Measurements from ENCODE around the gene RPL41.

RPL41 gene

DNA sequence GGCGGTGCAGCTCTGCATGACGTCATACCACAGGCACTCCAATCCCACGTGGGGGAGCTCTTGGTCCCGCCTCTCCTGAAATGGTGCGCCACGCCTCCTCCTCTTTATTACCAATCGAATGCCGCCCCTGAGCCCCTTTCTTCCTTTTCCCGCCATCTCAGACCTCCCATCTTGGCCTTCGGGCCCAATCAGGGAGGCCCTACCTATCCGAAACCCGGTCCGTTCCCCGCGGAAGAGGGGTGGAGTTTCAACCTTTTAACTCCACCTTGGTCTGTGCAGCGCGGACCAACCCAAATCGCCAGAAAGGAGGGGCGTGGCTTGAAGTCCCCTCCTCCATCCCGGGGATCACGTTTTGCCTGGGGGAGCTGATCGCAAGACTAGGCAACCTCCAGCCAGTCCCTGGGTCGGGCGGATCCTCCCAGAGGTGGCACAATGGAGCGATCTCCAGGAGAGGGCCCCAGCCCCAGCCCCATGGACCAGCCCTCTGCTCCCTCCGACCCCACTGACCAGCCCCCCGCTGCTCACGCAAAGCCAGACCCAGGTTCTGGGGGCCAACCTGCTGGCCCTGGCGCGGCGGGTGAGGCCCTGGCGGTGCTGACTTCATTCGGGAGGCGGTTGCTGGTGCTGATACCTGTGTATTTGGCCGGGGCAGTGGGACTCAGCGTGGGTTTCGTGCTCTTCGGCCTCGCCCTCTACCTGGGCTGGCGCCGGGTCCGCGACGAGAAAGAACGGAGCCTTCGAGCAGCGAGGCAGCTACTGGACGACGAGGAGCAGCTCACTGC, 11.6 kb downstream of the RPL41 start, which contains the start of gene ESYT1:
ESYT1 (plus strand) TSS at position 380 of the 782 bp plus-strand sequence; CDS start at position 433, 53 bp downstream.
- H3K9ac ChIP-seq (ENCODE audit: low read depth, low read length): peak within 1 kb of the TSS; percentile 76
- no peaks in the 10 kb centered on the region for H3K9me3 ChIP-seq (ENCODE audit: control insufficient read depth, insufficient read depth, low read length)
- peaks cover 16% of the 10 kb centered on the region for H3K36me3 ChIP-seq (ENCODE audit: insufficient read depth, low read length)
- peaks cover 9% of the 10 kb centered on the region for H3K4me1 ChIP-seq (ENCODE audit: insufficient read depth, low read length)

DNA sequence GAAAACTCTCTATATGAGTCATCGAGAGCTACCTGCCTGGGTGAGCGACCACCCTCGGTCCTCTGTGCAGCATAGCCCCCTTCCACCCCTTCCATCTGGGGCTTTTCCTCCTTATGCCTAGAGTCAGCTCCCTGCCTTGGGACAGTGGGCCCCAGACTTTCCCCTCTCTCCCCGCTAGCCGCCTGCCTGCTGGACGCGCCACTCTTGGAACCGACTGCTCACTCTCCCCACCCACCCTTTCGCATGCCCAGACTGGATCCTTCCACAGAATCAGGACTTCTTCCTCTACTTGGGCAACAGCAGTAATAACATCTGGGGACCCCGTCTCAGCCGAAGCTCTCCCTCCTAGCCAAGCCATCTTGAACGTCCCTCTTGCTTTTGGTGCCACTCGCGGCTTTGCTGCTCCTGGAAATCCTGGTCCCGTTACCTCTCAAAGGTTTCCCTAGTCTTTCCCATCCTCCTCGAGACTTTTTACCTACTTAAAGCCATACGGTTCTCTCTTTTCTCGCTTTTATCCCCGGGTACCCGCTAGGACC, 12.3 kb downstream of the RPL41 start:
- Histone ChIP-seq H3K4me1 (ENCODE audit: insufficient read depth, low read length) (peaks cover 9% of the 10 kb centered on the region), H3K9me3 (ENCODE audit: control insufficient read depth, insufficient read depth, low read length) (no peaks in the 10 kb centered on the region), H3K36me3 (ENCODE audit: insufficient read depth, low read length) (peaks cover 21% of the 10 kb centered on the region), H3K9ac (ENCODE audit: low read depth, low read length) (peak overlapping the region; percentile 76)

DNA sequence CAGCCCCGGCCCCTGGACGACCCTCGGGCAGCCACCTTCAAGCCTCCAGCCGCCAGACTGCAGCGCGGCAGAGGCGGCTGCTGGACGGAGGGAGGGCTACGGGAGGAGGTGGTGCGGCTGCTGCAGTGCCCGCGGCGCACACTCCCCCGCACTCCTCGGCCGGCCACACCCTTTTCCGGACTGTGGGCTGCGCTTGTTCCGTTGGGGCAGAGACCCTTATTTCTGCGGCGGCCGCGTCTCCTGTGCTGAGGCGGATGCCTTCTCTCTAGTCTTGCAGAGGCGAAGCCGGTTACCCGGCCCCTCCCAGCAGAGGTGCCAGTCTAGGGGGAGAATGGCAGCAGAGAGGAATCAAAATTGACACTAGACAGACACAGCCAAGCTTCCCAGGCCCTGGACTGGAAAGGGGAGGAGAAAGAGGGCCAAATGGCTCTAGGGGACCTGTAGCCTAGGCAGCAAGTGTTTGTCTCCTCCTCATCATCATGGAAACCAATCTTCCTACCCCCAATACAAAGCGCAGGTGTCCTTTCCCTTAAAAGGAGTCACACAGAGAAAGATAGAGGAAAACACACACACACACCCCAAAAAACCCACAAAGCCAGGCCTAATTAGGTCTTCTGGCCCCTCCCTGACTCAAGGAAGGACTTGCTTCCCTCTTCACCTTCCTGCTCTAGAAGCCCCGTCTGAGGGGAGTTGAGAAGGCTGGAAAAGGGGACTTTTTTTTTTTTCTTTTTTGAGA, 12.9 kb downstream of the RPL41 start:
- Histone ChIP-seq H3K9me3 (ENCODE audit: control insufficient read depth, insufficient read depth, low read length) (no peaks in the 10 kb centered on the region), H3K36me3 (ENCODE audit: insufficient read depth, low read length) (peaks cover 27% of the 10 kb centered on the region), H3K9ac (ENCODE audit: low read depth, low read length) (peak overlapping the region; percentile 76), H3K4me1 (ENCODE audit: insufficient read depth, low read length) (peaks cover 9% of the 10 kb centered on the region)

DNA sequence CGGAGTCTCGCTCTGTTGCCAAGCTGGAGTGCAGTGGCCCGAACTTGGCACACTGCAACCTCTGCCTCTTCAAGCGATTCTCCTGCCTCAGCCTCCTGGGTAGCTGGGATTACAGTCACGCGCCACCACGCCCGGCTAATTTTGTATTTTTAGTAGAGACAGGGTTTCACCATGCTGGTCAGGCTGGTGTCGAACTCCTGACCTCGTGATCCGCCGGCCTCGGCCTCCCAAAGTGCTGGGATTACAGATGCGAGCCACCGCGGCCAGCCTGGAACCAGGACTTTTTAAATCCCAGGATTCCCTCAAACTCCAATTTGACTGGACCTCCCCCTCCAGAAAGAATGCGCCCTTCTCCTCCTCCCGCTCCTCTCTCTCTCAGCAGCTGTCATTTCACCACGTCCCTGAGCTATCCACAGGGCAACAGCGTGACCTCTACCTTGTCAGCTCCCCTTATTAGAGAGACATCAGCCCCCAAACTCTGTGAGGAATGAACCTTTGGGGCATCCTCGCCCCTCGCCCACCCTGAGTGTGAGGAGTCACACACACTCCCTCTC, 13.6 kb downstream of the RPL41 start:
- peak overlapping the region; percentile 76 for H3K9ac ChIP-seq (ENCODE audit: low read depth, low read length)
- no peaks in the 10 kb centered on the region for H3K9me3 ChIP-seq (ENCODE audit: control insufficient read depth, insufficient read depth, low read length)
- peaks cover 27% of the 10 kb centered on the region for H3K36me3 ChIP-seq (ENCODE audit: insufficient read depth, low read length)
- peaks cover 9% of the 10 kb centered on the region for H3K4me1 ChIP-seq (ENCODE audit: insufficient read depth, low read length)

DNA sequence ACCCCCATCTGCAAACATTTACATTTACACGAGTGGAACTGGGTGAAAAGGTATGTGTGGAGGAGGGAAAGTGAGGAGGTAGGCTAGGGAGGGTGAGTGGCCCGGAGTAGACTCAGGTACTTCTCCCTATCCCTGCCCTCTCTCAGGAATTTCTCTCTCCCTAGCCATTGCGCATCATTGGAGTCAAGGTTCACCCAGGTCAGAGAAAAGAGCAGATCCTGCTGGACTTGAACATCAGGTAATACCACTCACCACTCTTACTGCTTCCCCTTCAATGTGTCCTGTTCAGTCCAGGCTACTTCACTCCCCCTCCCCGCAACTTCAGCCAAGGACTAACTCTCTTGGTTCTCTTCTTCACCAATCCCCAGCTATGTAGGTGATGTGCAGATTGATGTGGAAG, 14.4 kb downstream of the RPL41 start:
- Histone ChIP-seq H3K9ac (ENCODE audit: low read depth, low read length) (no peak overlapping the region), H3K9me3 (ENCODE audit: control insufficient read depth, insufficient read depth, low read length) (no peaks in the 10 kb centered on the region), H3K36me3 (ENCODE audit: insufficient read depth, low read length) (peaks cover 27% of the 10 kb centered on the region), H3K4me1 (ENCODE audit: insufficient read depth, low read length) (peaks cover 9% of the 10 kb centered on the region)

DNA sequence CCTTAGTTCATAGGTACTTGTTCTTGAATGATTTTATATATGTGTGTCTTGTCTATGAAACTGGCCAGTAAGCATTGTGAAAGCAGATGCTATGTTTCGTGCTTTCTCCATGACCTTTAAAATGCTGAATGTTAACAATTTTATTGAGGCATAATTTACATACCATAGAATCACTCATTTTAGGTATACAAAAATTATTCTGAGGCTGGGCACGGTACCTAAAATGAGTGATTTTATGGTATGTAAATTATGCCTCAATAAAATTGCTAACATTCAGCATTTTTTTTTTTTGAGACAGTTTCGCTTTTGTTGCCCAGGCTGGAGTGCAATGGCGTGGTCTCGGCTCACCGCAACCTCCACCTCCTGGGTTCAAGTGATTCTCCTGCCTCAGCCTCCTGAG, 18.5 kb downstream of the RPL41 start:
- peaks cover 51% of the 10 kb centered on the region for H3K36me3 ChIP-seq (ENCODE audit: insufficient read depth, low read length)
- no peaks in the 10 kb centered on the region for H3K9me3 ChIP-seq (ENCODE audit: control insufficient read depth, insufficient read depth, low read length)
- H3K4me1 ChIP-seq (ENCODE audit: insufficient read depth, low read length): no peaks in the 10 kb centered on the region
- no peak overlapping the region for H3K9ac ChIP-seq (ENCODE audit: low read depth, low read length)

DNA sequence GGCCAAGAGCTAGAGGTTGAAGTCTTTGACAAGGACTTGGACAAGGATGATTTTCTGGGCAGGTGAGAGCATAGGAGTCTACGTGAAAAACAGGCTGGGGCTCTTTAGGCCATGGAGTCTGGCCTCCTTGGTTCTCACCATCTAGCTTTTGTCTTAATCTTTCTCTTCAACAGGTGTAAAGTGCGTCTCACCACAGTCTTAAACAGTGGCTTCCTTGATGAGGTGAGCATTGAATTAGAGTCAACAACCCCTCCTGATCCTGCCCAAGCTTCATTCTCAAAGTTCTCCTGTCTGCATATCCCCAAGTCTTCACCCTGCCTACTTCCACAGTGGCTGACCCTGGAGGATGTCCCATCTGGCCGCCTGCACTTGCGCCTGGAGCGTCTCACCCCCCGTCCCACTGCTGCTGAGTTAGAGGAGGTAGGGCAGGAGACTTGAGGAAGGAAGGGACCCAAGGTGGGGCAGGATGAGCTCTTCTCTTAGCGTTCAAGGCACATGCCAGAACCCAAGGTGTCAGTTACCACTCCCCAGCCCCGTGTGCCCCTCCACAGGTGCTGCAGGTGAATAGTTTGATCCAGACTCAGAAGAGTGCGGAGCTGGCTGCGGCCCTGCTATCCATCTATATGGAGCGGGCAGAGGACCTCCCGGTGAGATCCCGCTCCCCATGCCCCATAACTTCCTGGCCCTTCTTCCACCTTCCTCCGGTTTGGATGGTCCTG, 21.6 kb downstream of the RPL41 start:
- Histone ChIP-seq H3K9me3 (ENCODE audit: control insufficient read depth, insufficient read depth, low read length) (no peaks in the 10 kb centered on the region), H3K36me3 (ENCODE audit: insufficient read depth, low read length) (peaks cover 41% of the 10 kb centered on the region), H3K9ac (ENCODE audit: low read depth, low read length) (no peak overlapping the region), H3K4me1 (ENCODE audit: insufficient read depth, low read length) (no peaks in the 10 kb centered on the region)

DNA sequence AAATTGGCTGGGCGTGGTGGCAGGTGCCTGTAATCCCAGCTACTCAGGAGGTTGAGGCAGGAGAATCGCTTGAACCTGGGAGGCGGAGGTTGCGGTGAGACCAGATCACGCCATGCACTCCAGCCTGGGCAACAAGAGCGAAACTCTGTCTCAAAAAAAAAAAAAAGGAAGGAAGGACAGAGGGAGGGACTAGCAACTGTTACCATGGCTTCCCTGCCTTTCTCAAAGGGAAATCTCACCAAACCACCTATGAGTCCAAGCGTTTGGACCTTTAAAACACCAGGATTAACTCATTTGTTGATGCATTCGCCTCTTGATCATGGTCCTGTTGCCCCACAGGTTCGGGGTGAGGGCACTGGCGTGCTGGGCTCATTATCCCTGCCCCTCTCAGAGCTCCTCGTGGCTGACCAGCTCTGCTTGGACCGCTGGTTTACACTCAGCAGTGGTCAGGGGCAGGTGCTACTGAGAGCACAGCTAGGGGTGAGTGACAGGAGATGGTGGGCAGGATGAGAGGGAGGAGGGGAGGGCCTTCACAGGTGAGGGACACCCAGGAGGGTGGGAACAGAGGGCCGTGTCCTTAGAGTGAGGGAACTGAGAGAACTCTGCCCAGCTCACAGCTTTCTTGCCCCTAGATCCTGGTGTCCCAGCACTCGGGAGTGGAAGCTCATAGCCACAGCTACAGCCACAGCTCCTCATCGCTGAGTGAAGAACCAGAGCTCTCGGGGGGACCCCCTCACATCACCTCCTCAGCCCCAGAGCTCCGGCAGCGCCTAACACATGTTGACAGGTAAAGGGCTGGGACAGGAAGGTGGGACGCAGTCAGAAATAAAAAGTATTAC, 25.7 kb downstream of the RPL41 start:
- Histone ChIP-seq H3K9me3 (ENCODE audit: control insufficient read depth, insufficient read depth, low read length) (no peaks in the 10 kb centered on the region), H3K9ac (ENCODE audit: low read depth, low read length) (no peak overlapping the region), H3K4me1 (ENCODE audit: insufficient read depth, low read length) (no peaks in the 10 kb centered on the region), H3K36me3 (ENCODE audit: insufficient read depth, low read length) (peaks cover 40% of the 10 kb centered on the region)

DNA sequence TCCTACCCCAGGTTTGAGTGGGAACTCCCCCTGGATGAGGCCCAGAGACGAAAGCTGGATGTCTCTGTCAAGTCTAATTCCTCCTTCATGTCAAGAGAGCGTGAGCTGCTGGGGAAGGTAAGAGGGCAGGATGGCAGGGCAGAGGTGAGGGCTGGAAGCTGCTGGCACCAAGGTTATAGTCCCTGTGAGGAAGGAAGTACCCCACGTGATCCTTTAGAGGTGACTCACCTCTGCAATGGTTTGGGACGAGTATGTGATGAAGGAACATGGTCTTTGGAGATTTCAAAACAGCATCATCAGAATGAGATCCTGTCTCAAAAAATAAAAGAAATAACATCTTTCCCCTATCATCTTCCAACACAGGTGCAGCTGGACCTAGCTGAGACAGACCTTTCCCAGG, 26.8 kb downstream of the RPL41 start:
- no peak overlapping the region for H3K9ac ChIP-seq (ENCODE audit: low read depth, low read length)
- H3K4me1 ChIP-seq (ENCODE audit: insufficient read depth, low read length): no peaks in the 10 kb centered on the region
- no peaks in the 10 kb centered on the region for H3K9me3 ChIP-seq (ENCODE audit: control insufficient read depth, insufficient read depth, low read length)
- H3K36me3 ChIP-seq (ENCODE audit: insufficient read depth, low read length): peaks cover 33% of the 10 kb centered on the region

DNA sequence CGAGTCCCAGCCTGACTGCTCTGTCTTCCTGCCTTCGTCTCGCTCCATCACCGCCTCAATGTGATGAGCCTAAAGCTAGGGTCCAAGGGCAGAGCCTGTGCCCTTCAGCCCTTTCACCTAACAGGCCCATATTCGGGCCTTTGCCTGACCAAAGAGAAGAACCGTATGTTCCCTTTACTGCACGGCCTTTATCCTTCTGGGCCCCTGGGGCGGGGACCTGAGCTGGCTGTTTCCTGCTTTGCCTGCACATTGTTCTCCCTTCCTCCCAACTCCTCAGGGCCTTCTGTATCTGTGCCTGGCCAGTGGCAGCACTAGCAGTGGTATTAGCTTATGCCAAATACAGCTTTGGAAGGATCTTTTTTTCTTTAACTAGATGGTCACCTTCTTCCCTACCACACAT, 27.4 kb downstream of the RPL41 start:
- Histone ChIP-seq H3K9ac (ENCODE audit: low read depth, low read length) (no peak overlapping the region), H3K36me3 (ENCODE audit: insufficient read depth, low read length) (peaks cover 28% of the 10 kb centered on the region), H3K4me1 (ENCODE audit: insufficient read depth, low read length) (no peaks in the 10 kb centered on the region), H3K9me3 (ENCODE audit: control insufficient read depth, insufficient read depth, low read length) (no peaks in the 10 kb centered on the region)

DNA sequence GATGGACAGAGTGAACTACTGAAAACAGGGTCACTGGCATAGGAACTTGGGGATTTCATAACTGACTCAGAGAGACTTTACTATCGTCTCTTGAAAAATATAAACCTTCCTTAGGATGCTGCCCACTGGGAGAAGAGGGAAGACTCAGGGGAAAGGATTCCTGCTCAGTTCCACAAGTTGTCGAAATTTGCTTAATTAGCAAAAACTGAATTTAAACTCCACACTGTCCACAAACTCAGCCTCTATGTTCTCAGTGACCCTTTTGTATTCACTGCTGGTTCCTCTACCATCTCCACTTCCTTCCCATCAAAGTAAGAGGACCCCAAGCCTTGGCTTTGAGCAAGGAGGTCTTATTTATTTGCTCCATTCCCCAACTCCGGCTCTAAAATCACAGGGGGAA, 28.8 kb downstream of the RPL41 start:
- Histone ChIP-seq H3K9me3 (ENCODE audit: control insufficient read depth, insufficient read depth, low read length) (no peaks in the 10 kb centered on the region), H3K9ac (ENCODE audit: low read depth, low read length) (no peak overlapping the region), H3K4me1 (ENCODE audit: insufficient read depth, low read length) (no peaks in the 10 kb centered on the region), H3K36me3 (ENCODE audit: insufficient read depth, low read length) (peaks cover 17% of the 10 kb centered on the region)

DNA sequence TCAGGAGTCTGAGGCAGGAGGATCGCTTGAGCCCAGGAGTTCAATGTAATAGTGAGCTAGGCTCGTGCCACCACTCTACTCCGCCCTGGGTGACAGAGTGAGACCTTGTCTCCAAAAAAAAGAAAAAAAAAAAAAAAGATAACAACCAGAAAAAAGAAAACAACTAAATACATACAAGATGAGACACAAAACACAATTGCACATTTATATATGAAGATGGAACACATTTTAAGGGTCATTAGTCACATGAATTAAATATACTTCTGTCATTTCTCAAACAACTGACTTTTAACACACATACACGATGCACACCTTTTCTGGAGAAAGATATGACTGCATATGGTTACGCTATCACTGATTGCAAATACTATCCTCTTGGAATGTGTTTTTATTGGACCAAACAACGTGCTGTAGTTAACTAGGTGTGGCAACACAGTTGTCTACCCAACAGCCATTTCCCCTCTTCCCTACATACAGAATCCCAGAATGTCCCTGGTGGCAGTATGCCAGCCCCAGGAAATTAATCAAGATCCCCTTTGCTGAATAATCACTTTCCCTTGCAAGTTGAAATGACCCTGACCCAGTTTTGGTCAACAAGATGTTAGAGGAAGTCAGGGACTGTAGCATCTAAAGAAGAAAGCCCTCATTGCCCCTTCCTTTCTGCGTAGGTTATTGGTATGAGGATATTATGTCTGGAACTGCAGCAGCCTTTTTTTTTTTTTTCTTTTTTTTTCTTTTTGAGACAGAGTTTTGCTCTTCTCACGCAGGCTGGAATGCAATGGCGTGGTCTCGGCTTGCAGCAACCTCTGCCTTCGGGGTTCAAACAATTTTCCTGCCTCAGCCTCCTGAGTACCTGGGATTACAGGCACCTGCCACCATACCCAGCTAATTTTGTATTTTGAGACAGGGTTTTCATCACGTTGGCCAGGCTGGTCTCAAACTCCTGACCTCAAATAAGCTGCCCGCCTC, 30.3 kb downstream of the RPL41 start:
- Histone ChIP-seq H3K9me3 (ENCODE audit: control insufficient read depth, insufficient read depth, low read length) (no peaks in the 10 kb centered on the region), H3K4me1 (ENCODE audit: insufficient read depth, low read length) (no peaks in the 10 kb centered on the region), H3K9ac (ENCODE audit: low read depth, low read length) (no peak overlapping the region), H3K36me3 (ENCODE audit: insufficient read depth, low read length) (peaks cover 12% of the 10 kb centered on the region)

Data from ES-I3 (cell line).